Epithelial cell of prostate (primary cell): Measurements from ENCODE around the gene N4BP3.
A peak's percentile ranks its signal among the peaks of the same experiment; 100 is the strongest.
"Not testable (repeated sequence)": the region's sequence is repeated elsewhere in the genome, so short reads cannot be mapped to it uniquely, and the experiment has no call there.

Experiments used
- DNase-seq: peaks from one replicate; pipeline ENCODE4 v3.0.0-alpha.2; 2011; ENCODE audit warnings: low read depth, low spot score
- H3K27ac ChIP-seq: fragments of 450-650 bp; 2 replicates; pipeline ENCODE4 v1.5.1; 2017; ENCODE audit warnings: mild to moderate bottlenecking

Gene N4BP3, protein sequence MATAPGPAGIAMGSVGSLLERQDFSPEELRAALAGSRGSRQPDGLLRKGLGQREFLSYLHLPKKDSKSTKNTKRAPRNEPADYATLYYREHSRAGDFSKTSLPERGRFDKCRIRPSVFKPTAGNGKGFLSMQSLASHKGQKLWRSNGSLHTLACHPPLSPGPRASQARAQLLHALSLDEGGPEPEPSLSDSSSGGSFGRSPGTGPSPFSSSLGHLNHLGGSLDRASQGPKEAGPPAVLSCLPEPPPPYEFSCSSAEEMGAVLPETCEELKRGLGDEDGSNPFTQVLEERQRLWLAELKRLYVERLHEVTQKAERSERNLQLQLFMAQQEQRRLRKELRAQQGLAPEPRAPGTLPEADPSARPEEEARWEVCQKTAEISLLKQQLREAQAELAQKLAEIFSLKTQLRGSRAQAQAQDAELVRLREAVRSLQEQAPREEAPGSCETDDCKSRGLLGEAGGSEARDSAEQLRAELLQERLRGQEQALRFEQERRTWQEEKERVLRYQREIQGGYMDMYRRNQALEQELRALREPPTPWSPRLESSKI

DNA sequence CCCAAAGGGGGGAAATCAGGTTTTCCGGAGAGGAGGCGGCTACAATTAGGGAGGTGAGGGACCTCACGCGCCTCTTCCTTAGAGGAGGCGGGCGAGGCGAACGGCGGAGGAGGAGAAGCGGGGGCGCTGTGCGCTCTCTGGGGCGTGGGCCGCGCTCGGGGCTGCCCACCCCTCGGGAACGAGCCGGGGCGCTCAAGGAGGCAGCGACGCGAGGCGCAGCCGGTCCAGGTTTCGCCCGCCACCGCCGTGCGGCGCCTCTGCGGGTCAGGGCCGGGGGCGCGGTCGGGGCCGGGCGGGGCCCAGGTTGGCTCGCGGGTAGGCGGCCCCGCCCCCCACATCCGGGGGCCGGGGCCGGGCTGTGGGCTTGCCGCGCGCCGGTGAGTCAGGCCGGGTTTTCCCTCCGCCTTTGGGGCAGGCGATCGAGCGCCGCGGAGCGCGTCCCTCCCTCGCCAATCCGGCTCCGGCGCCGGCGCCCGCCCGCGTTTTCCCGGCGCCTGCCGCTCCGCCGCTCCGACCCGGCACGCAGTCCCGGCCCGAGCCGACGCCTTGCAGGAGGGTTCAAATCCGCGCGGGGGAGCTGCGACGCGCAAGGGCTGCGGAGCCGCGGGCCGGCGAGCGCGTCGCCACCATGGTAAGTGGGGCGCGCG is at the start of gene N4BP3:
N4BP3 (plus strand) TSS at position 392 of the 647 bp plus-strand sequence. CDS start 6,052 bp downstream, outside the sequence.
- H3K27ac ChIP-seq = peak within 1 kb of the TSS; percentile 49
- no peak for DNase-seq

DNA sequence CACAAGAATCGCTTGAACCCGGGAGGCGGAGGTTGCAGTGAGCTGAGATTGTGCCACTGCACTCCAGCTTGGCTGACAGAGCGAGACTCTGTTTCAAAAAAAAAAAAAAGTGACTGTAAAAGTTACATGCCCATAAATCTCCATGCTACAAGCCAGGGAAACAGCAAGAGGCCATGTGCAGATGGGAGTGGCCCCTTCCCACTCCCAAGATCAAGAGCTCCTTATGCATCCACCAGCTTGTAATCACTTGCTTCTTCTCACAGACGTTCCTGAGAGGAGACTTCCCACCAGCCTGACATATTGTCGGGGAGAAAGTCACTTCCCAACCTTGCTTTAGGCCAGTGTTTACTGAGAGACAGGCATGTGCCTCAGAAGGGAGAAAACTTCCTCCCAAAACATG is 45.6 kb upstream of the N4BP3 start:
- DNase-seq = no peak
- no peak overlapping the region for H3K27ac ChIP-seq

DNA sequence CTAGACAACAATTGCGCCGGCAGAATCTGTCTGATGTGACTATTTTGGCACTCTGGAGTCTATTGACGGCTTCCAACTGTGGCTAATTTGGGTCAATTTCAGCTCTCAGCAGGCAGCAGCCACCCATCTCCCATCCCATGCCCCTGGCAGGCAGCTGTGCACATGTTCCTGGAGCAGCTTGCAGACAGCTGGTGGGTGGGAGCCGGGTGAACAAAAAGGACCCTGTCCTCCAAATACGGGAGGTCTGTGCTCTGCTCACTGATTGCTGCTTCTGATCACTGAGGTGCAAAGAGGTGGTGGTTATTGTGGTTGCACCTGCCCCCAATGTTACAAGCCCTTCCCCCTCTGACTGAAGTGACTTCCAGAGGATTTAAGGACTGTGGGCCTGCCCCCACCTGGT is 45.0 kb upstream of the N4BP3 start:
- DNase-seq = no peak
- H3K27ac ChIP-seq = no peak overlapping the region

DNA sequence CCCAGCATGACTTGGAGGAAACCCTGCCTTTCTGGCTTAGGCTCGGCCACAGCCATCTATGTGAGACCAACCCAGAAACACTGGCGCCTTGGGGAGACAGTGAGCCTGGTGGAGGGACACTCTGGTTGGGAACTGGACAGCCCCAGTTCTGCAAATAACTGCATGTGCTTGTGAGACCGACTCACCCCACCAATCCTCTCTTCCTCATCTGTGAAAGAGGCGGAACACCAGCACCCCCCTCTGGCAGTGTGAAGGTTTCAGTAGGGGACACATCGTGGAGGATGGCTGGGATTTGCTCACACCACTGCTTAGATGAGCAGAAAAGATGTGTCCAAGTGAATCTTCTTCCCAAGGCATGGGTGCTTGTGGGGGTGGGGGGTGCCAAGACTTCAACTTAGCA is 43.4 kb upstream of the N4BP3 start:
- no peak for DNase-seq
- H3K27ac ChIP-seq = no peak overlapping the region

DNA sequence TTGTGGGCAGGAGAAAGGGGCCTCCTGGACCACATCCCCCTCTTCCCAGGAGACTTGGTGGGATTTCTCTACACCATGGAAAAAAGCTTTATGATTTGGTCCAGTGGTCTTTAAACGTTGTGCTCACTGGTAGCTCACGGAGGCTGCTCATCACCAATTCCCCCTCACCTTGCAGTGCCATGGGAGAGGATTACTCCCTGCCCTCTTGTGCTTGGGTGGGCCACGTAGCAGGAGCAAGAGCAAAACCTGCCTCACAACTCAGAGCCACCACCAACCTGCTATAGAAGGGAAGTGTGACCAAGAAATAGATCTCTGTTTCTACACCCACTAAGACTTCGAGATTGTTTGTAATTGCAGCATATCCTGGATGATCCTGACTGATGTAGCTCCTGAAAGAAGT is 42.2 kb upstream of the N4BP3 start:
- H3K27ac ChIP-seq = no peak overlapping the region
- no peak for DNase-seq

DNA sequence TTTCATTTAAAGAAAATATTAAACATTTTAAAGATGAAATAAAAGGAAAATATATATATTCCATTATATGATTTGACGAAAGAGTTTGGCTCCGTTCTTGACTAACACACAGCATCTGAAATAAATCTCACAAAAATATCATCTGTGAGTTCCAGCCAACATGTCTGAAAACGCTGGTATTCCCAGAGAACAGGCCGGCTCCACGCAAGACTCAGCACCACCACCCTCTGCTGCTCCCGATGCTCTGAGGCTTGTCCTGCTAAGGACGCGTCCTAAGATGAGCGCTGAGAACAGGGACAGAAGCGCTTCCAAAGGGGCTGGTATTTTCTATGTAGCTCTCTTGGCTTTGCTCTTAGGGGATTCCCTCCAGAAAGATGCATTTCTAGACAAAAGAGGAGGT is 40.6 kb upstream of the N4BP3 start:
- no peak for DNase-seq

DNA sequence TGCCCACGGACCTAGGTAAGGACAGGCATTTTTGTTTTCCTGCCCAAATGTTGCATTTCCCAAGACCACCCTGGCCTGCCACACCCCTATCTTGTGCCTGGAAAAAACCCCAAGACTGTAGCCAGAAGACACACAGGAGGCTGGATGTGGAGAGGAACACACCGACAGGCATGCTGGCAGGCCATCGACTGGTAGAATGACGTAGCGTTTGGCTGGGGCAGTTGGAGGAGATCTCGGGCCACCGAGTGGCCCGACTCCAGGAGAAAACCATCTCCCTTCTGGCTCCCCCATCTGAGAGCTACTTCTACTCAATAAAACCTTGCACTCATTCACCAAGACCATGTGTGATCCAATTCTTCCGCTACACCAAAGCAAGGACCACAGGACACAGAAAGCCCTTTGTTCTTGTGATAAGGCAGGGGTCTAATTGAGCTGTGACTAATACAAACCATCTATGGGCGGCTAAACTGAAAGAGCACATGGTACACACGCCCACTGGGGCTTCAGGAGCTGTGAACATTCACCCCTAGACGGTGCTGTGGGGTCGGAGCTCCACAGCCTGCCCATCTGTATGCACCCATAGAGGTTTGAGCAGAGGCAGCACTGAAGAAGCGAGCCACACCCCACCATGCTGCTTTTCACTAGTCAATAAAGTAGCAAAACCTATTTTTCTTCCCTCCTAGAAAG is 38.9 kb upstream of the N4BP3 start:
- no peak overlapping the region for H3K27ac ChIP-seq
- no peak for DNase-seq

More for the DNA sequence above, 40.6 kb upstream of the N4BP3 start:
- no peak overlapping the region for H3K27ac ChIP-seq

DNA sequence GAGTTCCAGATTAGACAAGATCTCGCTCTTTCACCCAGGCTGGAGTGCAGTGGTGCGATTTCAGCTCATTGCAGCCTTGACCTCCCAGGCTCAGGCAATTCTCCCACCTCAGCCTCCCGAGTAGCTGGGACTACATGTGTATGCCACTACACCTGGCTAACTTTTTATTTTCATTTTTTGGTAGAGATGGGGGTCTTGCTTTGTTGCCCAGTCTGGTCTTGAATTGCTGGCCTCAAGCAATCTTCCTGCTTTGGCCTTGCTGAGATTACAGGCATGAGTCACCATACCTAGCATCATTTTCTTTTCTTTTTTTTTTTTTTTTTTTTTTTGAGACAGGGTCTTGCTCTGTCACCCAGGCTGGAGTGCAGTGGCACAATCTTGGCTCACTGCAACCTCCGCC is 36.4 kb upstream of the N4BP3 start:
- H3K27ac ChIP-seq, DNase-seq: not testable (repeated sequence)

DNA sequence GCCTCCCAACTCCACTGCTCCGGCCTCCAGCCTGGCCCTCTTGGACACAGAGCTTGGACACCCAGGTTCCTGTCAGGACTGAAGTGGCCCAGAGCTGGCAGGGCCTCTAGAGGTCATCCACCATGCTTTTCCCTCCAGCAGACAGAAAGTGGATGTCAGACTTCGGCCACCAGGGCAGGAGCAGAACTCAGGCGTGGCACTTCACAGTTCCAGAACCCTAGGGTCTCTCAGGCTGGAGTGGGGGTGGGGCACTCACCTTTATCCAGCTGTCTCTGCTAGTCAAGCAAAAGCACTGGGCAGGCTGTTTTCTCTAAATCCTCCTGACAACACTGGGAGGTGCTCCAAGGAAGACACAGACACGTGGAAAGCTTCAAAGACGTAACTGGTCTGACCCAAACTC is 35.6 kb upstream of the N4BP3 start:
- DNase-seq = no peak
- H3K27ac ChIP-seq = no peak overlapping the region

DNA sequence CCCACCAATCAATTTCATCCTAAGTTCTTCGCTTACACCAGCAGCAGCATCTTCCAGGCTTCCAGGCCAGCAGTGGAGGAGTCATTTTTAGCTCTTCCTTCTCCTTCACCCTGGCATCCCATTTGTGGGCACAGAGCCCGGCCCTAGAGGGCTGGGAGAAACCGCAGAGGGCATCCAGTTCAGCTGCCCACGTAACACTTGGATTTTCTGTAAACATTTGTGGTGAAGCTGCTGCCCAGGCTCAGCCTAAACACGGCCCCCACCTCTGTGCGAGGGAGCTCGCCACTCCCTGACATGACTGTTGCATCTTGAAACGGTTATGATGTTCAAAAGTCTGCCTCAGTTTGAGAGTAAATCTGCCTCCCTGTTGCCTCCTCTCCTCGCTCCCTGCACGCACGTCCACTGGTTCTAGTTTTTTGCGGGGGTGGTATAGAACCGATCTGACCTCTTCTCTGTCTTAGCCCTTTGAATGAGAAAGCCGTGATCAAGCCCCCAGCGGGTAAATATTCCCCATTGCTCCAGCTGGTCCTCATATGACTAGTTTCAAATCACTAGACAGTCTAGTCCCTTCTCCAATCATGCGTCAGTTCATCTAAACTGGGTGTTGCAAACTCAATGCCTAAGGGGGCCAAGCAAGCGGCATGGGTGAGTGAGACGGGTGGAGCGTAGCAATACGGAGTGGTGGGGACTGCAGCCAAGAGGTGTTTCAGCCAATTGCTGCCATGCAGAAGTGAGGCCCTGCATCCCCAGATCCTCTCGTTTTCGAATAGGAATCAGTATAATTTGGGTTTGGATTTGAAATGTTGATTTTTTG is 34.9 kb upstream of the N4BP3 start:
- no peak overlapping the region for H3K27ac ChIP-seq
- no peak for DNase-seq

DNA sequence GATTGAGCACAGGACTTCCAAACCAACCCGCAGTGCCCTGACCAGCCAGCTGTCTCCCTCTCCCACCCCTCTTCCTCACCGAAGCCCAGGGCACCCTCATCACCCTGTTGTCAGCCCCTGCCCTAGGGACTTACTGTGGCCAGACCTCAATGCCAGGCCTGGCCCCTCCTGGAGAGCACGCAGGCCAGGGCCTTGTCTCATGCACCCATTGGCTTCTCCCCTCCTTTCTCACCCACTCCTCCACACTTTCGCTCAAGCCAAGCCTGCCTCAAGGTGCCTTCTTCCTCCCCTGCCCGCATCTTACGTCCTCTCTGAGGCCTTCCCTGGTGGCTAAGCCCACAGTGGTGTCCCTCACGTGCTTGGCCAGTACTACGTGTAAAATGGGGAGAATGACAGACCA is 33.3 kb upstream of the N4BP3 start:
- no peak for DNase-seq
- no peak overlapping the region for H3K27ac ChIP-seq

DNA sequence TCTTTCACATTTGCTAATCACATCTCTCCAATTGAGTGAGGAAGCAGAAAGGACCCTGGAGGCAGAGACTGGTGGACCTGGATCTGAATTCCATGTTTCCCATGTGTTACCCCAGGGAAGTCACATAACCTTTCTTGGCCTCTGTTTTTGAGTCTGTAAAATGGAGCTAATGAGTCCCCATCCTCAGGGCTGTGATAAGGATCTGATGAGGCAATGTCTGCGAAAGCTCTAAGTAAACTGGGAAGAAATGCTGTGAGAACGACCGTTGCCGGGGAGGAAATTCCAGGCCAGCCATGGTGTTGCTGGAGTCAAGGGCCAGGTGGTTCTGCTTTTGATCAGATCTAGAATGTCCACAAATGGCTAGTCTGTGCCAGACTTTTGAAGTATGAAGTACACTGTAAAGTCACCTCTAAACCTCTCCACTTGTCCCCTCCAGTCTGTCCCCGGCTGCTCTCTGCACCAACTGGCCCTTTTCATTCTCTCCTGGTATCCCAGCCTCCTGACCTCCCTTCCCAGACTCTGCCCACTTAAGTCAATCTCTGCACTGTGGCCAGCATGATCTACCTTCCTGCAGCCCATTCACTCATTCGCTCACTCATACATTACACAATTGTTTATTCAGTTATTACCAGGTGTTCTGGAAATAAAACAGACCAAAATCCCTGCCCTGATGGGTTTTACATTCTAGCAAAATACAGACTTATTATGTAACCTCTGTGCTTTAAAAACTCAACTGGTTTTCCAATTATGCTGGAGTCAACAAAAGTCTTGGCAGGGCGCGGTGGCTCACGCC is 32.5 kb upstream of the N4BP3 start:
- no peak for DNase-seq
- H3K27ac ChIP-seq = no peak overlapping the region

DNA sequence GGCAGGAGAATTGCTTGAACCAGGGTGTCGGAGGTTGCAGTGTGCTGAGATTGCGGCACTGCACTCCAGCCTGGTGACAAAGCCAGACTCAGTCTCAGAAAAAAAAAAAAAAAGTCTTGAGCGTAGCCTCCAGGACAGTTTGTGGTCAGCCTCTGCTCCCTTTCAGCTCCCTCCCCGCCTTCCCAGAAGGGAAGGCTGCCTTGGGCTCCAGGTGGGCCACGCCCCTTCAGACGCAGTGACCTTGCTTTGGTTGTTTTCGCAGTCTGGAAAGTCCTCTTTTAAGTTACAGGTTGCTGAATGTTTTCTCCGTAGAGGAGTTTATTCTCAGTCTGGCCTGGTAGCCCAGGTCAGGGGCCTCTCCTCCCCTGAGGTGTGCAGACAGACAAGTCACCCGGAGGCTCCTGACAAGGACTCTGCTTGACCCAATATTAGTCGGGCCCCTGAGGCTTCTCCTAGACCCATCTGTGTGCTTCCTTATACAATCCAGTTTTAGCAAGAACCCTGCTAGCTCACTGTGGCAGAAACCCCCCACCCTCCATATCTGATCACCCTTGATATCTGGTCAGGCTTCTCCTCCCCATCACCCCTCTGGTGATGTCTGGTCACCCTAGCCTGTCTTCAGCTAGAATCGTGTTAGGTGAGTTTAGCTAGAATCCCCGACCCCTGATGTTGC is 31.6 kb upstream of the N4BP3 start:
- no peak overlapping the region for H3K27ac ChIP-seq
- DNase-seq = no peak

DNA sequence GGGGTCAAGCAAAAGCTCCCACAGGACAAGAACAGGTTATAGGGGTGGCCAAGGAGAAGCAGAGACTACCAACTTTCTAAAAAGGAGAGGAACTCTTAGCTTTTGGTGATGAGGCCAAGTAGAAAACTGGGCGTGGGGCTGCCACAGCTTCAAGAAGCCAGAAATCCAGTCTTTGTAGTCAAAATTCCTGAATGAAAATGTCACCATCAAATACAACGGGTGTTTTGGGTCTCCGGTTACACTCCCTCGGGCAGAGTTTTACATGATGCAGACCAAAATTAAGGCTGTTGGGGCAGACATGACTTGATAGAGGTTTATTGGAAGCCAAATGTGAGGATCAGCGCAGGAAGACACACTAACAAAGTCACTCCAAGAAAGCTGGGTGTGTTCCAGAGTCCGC is 29.4 kb upstream of the N4BP3 start:
- no peak overlapping the region for H3K27ac ChIP-seq
- DNase-seq = no peak

DNA sequence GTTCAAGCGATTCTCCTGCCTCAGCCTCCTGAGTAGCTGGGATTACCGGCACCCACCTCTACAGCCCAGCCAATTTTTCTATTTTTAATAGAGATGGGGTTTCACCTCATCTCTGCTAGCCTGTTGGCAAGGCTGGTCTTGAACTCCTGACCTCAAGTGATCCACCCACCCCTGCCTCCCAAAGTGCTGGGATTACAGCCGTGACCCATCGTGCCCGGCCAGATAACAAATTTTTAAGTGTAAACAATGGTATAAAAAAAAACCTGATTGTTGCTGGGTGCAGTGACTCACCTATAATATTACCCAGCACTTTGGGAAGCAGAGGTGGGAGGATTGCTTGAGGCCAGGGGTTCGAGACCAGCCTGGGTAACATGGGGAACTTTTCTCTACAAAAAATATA is 28.0 kb upstream of the N4BP3 start:
- DNase-seq = no peak
- H3K27ac ChIP-seq = no peak overlapping the region

DNA sequence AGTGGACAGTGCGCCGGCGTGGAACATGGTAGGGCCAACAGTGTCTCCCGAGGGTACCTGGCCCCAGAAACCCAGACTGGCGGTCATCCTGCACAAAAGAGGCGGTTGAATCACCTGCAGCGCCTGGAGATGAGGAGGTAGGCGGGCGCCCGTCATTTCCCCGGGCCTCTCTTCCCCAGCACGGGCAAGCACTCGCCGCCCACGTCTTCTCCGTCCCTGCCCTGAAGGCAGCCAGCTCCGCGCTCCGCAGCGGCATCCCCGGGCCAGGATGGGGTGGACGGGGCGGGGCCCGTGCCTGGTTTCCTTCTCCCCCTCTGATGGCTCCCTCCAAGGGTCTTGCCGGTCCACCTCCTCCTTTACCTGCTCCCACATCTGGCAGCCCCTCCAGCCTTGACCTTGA is 27.1 kb upstream of the N4BP3 start:
- DNase-seq = no peak

DNA sequence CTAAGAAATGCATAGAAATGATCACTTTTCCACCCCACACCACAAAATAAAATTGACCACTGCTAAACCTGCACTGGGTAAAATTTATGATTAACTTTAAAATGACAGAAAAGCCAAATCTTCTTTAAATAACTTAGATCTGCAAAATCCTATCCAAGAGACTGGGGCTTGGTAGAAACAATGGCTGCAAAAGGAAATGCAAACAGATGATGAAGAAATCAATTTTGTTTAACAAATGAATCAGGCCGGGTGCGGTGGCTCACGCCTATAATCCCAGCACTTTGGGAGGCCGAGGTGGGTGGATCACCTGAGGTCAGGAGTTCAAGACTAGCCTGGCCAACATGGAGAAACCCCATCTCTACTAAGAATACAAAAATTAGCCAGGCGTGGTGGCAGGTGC is 26.1 kb upstream of the N4BP3 start:
- not testable (repeated sequence) for DNase-seq, H3K27ac ChIP-seq

More for the DNA sequence above, 27.1 kb upstream of the N4BP3 start:
- H3K27ac ChIP-seq = no peak overlapping the region

DNA sequence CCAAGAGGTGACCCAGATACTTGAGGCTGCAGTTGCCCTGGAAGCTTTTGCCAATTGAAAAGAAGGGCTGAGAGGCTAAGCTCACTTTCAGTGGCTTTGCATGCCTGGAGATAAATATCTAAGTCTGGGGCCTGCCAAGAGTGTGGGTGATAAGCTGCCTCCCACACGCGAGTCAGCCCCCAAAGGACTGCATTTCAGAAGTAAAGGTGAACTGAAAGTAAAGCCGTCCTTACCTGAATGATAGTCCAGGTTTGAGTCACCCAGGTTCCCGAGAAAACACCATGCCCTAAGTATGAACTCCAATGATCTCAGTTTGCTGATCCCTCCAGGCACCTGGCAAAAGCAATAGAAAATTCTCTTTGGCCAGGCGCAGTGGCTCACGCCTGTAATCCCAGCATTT is 22.5 kb upstream of the N4BP3 start:
- H3K27ac ChIP-seq = no peak overlapping the region
- no peak for DNase-seq

DNA sequence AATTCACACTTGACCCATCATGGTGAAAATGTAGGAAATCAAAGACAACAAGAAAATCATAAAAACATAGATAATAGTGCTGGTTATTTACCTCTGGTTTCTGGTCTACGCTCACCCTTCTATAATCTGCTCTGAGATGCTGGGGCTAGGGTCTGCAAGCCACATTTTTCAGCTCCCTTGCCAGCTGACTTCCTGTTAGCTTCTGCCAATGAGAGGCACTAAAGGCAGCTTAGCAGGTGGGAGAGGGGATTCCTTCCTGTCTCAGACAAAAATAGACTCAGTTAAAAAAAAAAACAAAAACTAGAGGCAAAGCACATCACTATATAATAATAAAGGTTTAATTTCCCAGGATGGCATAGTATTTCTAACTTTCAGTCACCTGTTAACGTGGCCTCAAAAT is 20.2 kb upstream of the N4BP3 start:
- no peak overlapping the region for H3K27ac ChIP-seq
- DNase-seq = no peak
